ENCODE results near the gene ASIC4. TPM values are rescaled to one million over a fixed set of nuclear protein-coding genes. Genes with fewer than 3 reads are reported as not detected.

The ASIC4 gene
- total and polyA plus RNA-seq, 2 of the 13 experiments (the other 11 are each of a cell fraction or from before 2014, with no cell fraction given) = 0.03 TPM; not detected in 1

- TF ChIP-seq ZNF850 (CRISPR knock-in tag; conservative IDR thresholded peaks at IDR 0.05) = no peak
- TF ChIP-seq, protein P1, sequence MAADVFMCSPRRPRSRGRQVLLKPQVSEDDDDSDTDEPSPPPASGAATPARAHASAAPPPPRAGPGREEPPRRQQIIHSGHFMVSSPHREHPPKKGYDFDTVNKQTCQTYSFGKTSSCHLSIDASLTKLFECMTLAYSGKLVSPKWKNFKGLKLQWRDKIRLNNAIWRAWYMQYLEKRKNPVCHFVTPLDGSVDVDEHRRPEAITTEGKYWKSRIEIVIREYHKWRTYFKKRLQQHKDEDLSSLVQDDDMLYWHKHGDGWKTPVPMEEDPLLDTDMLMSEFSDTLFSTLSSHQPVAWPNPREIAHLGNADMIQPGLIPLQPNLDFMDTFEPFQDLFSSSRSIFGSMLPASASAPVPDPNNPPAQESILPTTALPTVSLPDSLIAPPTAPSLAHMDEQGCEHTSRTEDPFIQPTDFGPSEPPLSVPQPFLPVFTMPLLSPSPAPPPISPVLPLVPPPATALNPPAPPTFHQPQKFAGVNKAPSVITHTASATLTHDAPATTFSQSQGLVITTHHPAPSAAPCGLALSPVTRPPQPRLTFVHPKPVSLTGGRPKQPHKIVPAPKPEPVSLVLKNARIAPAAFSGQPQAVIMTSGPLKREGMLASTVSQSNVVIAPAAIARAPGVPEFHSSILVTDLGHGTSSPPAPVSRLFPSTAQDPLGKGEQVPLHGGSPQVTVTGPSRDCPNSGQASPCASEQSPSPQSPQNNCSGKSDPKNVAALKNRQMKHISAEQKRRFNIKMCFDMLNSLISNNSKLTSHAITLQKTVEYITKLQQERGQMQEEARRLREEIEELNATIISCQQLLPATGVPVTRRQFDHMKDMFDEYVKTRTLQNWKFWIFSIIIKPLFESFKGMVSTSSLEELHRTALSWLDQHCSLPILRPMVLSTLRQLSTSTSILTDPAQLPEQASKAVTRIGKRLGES (CRISPR knock-in tag; IDR thresholded peaks at IDR 0.05; ENCODE audit: borderline replicate concordance) = no peak
- TF ChIP-seq ZNF354B (CRISPR knock-in tag; IDR thresholded peaks at IDR 0.05) = no peak
- TF ChIP-seq ZNF33A (CRISPR knock-in tag; IDR thresholded peaks at IDR 0.05; ENCODE audit: borderline replicate concordance) = no peak
- TF ChIP-seq EEA1 (CRISPR knock-in tag; IDR thresholded peaks at IDR 0.05; ENCODE audit: borderline replicate concordance) = peak; percentile 58; the same call in 1 of the 2 replicates
- TF ChIP-seq, protein P2, sequence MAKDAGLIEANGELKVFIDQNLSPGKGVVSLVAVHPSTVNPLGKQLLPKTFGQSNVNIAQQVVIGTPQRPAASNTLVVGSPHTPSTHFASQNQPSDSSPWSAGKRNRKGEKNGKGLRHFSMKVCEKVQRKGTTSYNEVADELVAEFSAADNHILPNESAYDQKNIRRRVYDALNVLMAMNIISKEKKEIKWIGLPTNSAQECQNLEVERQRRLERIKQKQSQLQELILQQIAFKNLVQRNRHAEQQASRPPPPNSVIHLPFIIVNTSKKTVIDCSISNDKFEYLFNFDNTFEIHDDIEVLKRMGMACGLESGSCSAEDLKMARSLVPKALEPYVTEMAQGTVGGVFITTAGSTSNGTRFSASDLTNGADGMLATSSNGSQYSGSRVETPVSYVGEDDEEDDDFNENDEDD (CRISPR knock-in tag; IDR thresholded peaks at IDR 0.05; ENCODE audit: borderline replicate concordance) = peak; percentile 79
- peak; percentile 30; the same call in 1 of the 2 replicates for TF ChIP-seq CBFB (CRISPR knock-in tag; IDR thresholded peaks at IDR 0.05)
- no peak for TF ChIP-seq JARID2 (CRISPR knock-in tag; IDR thresholded peaks at IDR 0.05; ENCODE audit: insufficient replicate concordance)
- TF ChIP-seq TRAFD1 (CRISPR knock-in tag; IDR thresholded peaks at IDR 0.05; ENCODE audit: borderline replicate concordance) = no peak
- no peak; a peak in 1 of 4 replicates for TF ChIP-seq KLF16 (CRISPR knock-in tag; IDR thresholded peaks at IDR 0.05)
- TF ChIP-seq PITX1 (CRISPR knock-in tag; IDR thresholded peaks at IDR 0.05) = peak; percentile 66
- TF ChIP-seq, protein P3, sequence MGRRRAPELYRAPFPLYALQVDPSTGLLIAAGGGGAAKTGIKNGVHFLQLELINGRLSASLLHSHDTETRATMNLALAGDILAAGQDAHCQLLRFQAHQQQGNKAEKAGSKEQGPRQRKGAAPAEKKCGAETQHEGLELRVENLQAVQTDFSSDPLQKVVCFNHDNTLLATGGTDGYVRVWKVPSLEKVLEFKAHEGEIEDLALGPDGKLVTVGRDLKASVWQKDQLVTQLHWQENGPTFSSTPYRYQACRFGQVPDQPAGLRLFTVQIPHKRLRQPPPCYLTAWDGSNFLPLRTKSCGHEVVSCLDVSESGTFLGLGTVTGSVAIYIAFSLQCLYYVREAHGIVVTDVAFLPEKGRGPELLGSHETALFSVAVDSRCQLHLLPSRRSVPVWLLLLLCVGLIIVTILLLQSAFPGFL (CRISPR knock-in tag; IDR thresholded peaks at IDR 0.05) = no peak
- TF ChIP-seq RARG (CRISPR knock-in tag; IDR thresholded peaks at IDR 0.05; ENCODE audit: low read depth) = 0 out of 2 replicates have a peak, but pooled peaks have one; percentile 32
- TF ChIP-seq SETDB1 (CRISPR knock-in tag; IDR thresholded peaks at IDR 0.05; ENCODE audit: borderline replicate concordance) = no peak
- TF ChIP-seq, protein P4, sequence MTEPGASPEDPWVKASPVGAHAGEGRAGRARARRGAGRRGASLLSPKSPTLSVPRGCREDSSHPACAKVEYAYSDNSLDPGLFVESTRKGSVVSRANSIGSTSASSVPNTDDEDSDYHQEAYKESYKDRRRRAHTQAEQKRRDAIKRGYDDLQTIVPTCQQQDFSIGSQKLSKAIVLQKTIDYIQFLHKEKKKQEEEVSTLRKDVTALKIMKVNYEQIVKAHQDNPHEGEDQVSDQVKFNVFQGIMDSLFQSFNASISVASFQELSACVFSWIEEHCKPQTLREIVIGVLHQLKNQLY (CRISPR knock-in tag; IDR thresholded peaks at IDR 0.05) = no peak
- peak; percentile 57; the same call in 1 of the 2 replicates for TF ChIP-seq ZBTB7A (CRISPR knock-in tag; IDR thresholded peaks at IDR 0.05)
- no peak for TF ChIP-seq GLMP (CRISPR knock-in tag; IDR thresholded peaks at IDR 0.05; ENCODE audit: borderline replicate concordance)
- no peak for TF ChIP-seq SIN3B (IDR thresholded peaks at IDR 0.05; ENCODE audit: low read length)
- peak; percentile 78; the same call in 1 of the 2 replicates for TF ChIP-seq FOXK2 (IDR thresholded peaks at IDR 0.05)
Observed at GRCh38 chr2:219571311-219572236, 57.3 kb downstream of the ASIC4 start, which contains the start of gene OBSL1 (continued).

Data from HepG2 (cell line).